HG02885 (cell line): ENCODE results near the gene TBC1D1.

Source experiments
- ATAC-seq: cut with Tn5 transposase; IDR thresholded peaks from one replicate; pipeline ENCODE4 v1.9.1; 2021; ENCODE audit warnings: mild to moderate bottlenecking; ENCODE audit not compliant: unreplicated experiment, poor library complexity

TBC1D1 gene

DNA sequence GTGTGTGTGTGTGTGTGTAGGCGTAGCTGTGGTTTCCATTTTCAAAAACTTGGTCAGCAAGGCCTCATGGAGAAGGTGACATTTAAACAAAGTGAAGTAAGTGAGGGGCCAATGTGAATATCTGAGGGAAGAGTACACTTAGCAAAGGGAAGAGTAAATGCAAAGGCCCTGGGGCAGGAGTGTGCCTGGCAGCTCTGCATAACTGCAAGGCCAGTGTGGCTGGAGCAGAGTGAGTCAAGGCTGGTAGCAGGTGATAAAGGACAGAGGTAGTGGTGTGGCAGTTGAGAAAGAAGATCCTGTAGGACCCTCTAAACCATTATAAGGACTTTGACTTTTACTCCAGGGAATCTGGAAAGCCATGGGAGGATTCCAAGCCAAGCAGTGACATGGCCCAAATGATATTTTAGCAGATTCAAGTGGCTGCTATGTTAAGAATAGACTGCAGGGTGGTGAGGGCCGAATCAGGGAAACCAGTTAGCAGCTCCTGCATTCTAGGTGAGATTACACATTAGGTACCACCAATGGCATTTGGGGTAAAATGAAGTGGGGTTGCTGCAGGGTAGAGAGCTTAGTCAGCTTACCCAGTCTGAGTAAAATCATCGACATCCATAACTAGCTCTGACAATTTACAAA is 5.9 kb upstream of the TBC1D1 start:
- no peak for ATAC-seq

DNA sequence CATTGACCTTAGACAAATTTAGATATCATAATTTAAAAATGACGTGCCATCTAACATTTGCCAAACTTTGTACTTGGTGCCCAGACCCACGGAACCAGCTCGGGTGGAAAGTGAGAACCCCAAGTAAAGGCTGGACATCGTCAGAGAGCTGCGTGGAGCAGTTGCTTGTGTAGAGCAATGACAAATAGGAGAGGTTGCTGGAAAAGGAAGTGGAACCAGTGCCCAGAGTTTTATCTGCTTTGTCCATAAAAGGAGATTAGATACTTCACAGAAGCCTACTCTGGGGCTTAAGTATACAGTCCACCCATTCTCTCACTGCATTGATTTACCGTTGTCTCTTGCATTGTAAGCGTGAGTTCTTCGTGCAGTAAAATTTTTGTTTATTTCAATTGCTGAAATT is 5.4 kb upstream of the TBC1D1 start:
- ATAC-seq: no peak

DNA sequence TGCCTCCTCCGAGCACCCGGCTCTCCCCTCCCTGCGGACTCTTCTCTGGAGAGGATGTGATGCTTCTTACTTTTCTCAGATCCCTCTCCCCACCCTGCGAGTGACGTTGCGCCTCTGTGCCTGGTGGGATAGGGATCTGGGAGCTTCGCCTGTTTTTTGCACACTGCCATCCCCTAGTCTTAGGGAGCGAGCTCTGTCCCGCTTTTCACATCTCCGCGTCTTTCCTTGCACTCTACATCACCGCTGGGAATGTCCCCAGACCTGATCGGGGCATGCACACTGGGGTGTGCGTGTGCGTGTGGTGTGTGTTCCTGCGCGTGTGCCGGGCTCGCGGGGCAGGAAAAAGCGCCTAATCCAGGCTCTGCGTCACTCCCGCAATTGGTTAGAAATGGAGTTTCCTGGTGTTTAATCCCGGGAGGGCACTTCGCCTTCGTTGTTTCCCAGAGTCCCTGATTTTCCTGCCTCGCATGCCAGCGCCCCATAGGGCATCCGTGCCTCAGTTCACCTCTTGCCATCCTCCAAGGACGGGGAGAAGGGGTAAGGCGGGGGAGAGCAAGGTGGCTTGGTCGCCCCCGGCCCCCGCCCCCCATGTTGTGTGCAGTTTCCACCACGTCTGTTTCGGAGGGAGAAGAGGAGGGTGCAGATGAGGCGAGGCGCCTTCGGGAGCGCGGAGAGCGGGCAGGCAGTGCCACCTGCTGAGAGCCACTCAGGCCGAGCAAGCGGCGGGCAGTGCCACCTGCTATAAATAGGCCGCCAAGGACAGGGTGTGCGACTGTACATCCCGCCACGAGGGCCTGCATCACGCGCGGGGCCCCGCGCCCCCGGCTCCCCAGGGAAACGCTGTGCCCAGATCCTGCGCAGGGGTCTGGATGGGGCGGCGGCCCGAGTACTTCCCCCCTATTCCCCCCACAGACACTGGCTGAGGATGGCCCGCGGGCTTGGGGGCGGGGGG is 759 bp upstream of the TBC1D1 start:
- ATAC-seq: no peak

DNA sequence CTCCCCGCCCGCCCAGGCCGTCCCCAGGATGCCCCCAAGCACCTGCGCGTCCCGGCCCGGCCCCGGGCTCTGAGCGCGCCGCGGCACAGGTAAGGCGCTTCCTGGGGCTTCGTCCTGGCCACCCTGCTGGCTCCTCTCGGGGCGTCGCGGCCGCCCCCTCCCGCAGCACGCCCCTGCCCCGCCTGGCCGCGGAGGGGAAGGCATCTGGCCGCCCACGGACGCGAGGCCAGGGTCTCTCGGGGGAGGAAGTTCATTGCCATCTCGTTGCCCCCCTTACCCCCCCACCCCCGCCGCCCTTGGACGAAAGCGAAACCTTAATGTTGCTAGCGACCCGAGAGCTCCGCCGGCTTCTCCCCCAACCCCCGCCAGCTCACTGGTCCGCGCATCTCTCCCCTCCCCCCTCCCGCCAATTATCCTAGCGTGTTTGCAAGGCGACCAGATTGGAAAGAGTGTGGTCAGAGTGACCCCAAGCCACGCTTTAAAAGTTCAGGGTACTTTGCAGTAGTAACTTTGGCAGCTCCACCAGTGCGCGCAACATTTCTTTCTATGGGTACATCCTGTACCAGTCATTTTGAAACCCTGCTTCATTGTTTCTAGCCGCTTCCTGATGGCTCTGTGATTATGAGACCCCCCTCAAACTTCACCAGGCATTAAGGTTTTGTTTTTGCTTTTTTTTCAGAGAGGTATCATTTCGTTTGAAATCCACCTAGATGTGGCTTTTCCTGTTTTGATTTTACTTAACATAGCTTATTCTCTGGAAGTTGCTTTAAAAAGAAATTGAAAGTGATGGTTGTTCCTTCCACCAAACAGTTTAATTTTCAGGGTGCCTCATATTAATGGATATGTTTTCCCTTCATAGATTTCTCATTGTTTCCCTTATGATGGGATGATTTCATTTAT is 626 bp downstream of the TBC1D1 start:
- ATAC-seq: peak; percentile 56

DNA sequence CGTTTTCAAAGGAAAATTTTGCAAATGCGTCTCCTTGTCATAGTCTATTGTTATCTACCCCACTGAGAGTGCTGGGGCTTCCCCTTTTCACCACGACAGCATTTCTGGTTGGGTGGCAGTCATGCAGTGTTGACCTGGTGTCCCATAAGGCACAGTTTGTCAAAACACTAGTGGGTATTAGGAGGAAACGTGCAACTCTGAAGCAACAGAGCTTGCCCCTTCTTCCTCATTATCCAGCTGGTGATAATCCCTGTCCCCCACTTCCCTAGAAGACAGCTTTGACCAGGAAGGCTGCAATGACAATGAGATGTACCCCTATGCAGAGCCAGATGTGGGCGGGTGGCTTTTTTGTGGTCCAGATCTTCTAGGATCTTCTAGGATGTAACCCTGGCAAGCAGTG is 1.8 kb downstream of the TBC1D1 start:
- ATAC-seq: peak; percentile 60

DNA sequence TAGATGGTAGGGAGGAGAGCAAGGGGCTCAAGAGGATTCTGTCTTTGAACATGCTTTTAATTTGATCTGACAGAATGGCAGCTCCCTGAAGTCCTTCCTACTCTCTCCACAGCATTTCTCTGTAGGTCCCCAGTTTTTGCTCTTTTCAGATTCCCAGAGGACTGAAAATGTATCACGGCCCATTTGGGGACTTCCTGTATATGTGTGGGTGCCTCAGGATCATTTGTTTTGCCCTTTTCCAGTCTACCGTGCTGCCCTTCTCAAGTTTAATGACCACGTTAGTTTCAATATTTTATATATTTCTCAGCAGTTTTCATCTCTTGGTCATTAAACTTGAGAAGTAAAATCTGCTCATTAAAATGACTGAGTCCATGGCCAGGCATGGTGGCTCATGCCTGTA is 2.3 kb downstream of the TBC1D1 start:
- no peak for ATAC-seq

DNA sequence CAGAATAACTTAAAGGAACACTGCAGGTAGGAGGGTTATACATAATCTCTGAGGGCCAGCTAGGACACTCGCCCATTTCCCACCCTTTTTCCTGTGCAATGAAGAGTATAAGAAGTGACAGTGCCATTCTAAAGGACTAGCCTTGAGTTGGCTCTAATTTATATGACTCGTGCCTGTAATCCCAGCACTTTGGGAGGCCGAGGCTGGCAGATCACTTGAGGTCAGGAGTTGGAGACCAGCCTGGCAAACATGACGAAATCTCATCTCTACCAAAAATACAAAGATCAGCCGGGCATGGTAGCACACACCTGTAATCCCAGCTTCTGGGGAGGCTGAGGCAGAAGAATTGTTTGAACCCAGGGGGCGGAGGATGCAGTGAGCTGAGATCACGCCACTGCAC is 4.4 kb downstream of the TBC1D1 start:
- ATAC-seq: no peak

DNA sequence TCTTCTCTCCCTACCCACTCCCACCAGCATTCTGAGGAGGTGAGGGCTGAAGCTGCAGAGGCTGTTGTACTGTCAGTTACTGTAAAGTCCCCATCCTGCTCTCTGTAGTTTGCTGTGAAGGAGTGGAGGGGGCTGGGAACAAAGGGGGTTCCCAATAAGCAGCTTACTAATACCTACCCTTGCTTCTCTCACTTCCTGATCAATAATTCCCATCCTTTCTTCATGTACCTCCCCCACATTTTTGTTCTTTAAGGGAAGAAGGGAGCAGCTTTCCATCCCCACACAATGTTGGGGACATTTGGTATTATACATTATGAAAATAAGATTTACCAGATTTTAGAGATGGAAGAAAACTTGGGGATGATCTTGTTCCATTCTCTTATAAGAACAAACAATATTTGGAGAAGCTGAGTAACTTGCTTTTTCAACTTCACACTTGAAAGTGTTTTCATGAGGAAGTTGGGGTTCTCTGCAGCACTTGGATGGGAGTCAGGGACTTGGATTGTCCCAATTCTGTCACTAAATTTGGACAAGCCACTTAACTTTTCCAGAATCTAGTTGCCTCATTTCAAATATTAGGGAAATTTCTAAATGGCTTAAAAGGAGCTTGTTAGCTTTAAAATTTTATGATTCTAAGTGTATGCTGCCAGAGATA is 5.4 kb downstream of the TBC1D1 start:
- no peak for ATAC-seq

DNA sequence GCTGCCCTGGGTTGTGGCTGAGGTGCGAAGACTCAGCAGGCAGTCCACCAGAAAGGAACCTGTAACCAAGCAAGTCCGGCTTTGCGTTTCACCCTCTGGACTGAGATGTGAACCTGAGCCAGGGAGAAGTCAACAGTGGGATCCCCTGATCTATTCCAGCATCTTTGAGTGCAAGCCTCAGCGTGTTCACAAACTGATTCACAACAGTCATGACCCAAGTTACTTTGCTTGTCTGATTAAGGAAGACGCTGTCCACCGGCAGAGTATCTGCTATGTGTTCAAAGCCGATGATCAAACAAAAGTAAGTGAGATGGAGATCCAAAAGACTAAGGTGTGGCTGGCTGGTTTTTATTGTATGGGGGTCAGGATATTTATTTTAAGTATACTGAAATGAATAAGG is 11.3 kb downstream of the TBC1D1 start:
- no peak for ATAC-seq

DNA sequence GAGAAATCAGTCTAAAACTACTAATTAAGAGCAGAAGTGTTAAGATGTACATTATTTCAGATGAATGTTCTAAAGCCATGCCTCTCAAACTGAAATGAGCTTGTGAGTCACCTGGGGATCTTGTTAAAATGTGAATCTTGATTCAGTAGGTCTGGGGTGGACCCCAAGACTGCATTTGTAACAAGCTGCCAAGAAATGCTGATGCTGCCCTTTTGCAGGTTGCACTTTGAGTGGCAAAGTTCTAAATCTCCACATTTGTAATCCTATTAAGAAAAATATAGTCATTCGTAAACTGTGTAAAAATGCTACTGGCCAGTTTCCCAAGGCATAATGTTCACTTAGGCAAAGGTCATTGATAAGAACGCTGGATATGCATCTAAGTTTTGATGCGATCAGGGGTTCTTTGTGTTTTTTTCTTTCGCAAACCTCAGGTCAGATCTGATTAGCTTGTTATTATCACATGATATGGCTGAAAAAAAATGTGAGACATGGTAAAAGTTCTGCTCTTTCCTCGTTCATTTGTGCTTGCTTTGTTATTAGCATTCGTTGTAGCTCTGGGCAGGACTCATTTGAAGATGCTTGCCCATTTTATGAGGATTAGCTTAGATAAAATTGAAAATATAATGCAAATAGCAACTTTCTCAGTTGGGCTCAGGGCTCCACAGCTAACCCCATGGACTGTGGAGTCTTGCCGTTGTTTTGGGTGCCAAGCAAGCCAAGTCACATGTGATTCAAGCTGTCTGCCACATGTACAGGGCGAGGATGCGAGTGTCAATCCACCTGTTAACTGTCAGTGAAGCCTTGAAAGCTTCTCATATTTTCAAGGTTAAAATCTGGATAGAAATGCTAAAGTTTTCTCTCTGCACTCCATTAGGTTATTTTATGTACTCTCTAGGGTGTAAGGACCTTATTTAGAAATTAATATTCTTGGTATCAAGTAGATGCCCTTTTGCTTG is 12.1 kb downstream of the TBC1D1 start:
- ATAC-seq: no peak

DNA sequence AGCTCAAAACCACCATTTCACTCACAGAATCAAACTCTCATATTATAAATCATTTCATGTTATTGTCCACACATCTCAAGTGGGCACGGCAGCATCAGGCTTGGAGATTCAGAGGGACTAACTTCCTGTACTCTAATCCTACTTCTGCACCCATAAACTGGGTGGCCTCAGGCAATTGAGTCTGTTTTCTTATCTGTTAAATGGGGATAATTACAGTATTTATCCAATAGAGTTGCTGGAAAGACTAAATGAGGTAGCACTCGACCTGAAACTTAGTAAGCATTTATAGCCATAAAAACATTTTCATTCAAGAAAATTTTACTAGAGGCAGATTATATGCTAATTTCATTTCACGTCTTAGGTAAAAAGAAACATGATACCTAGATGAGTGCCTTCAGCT is 13.0 kb downstream of the TBC1D1 start:
- ATAC-seq: no peak

DNA sequence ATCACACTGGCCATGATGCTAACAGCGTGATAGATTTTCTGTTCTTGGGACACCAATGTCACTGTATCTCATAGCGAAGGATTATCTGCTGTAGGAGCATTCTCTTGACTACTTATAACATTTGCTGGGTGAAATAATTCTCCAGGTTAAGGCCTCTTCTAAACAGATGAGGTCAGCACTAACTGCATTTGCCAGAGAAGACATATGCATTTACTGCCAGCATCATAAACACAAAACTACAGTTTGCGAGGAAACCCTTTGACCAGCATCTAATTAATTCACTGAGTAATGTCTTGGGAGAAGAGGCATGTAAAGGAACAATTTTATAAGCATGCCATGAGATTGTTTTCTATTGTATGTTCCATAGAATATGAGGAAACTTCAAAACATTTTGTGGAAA is 13.9 kb downstream of the TBC1D1 start:
- ATAC-seq: no peak

DNA sequence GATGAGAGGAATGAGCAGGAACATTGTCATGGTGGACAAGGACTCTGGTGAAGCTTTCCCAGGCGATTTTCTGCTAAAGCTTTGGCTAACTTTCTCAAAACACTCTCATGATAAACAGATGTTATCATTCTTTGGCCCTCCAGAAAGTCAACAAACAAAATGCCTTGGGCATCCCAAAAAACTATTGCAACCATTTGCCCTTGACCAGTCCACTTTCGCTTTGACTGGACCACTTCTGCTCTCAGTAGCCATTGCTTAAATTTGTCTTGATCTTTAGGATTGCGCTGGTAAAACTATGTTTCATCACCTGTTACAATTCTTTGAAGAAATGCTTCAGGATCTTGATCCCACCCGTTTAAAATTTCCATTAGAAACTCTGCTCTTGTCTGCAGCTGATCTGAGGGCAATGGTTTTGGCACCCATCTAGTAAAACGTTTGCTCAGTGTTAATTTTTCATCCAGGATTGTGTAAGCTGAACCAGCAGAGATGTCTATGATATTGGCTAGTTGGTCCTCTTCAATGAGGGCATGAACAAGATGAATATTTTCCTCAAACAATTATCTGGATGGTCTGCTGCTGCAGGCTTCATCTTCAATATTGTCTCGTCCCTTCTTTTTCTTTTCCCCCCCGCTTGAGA is 14.8 kb downstream of the TBC1D1 start:
- ATAC-seq: no peak

DNA sequence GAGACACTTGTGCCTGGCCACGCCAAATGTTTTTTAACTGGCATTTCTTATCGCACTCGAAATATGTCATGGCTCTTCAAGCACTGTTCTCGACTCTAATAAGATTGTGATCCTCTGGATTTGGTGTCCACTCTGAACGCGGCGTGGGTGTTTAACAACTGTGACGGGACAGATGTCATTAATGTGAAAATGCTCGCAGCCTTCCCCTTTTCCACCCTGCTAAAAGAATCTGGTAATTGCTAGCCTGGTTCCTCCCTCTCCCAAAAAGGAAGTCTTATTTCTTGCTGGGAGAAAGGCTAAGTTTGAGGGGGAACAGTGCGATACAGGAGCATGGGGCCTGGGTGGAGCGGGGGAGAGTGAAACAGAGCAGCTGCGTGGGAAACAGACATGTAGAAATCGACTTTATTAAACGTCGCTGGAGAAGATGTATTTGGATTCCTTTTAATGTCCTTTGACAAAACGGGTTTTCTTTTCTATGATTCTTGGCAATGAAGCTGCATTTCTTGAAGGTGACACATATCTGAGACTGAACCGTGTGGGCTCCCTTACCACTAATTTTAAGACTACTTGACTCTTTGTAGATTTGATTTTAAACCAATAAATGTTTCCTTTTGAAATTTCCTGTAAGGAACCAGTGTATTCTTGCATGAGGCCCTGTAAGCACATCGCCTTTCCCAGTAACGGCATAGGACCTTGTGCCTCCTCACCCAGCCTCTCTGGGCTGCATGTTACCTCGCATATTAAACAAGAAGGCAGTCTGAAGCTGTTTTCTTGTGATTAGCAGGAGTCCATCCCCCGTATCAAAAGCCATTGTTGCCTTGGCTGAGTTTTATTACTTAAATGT is 17.8 kb downstream of the TBC1D1 start:
- no peak for ATAC-seq

DNA sequence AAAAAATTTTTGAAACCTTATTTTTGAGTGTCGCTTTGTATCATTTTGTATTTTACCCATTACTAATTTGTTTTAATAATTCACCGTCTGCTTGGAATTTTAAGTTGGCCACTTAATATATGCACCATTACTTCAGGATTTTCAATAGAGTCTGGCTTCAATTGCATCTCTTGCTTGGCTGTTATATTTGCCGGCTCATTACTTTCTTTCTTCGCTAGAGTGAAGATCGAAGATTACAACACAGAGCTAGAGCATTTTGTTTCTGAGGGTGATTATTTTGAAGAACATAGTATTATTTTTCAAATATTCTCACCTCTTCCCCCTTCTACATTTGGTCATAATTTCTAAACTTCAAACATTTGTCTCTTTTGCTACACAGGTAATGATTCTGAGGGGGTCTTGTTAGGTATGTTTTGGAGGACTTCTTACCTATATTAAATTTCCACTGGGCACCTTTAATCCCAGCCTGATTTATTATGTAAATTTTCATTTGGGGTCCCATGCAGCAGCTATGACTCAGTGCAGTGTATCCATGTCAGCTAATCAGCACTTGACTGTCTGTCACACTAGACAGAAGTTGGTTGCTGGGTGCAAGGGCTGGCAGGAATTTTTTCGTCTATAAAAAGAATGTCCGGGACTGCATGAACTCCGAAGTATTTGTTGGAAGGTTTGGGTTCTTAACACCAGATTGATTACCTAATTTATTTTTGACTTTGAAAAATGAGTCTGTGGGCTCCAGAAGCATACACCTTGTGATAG is 18.6 kb downstream of the TBC1D1 start:
- no peak for ATAC-seq

DNA sequence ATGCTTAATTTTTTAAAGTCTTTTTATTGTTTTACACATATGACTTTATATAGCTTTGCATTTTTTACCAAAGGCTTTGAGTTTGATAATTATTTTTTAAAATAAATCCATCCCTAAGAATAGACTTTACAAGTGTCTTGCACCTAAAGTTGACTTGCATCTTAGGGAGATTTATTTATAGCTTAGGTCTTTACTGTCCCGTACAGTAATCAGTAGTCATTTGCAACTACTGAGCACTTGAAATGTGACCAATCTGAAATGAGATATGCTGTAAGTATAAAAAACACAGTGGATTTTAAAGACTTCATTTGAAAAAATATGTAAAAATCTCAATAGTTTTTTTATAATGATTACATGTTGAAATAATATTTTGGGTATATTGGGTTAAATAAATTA is 19.2 kb downstream of the TBC1D1 start:
- ATAC-seq: no peak

DNA sequence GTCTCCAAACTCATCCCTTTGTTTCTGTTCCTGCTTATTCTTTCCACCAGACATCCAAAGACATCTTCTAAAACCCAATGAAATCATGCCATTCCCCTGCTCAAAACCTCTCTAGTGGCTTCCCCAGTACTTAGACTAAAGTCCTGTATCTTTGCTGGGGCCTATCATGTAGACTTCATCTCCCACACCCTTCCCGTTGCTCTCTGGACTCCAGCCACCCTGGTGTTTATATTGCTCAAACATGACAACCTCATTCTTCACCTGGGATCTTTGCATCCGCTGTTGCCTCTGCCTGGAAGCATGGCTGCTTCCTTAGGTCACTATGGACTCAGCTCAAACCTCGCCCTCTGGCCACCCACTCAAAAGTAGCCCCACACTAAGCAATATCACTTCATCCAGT is 23.7 kb downstream of the TBC1D1 start:
- ATAC-seq: no peak
